CD4-positive, alpha-beta T cell treated with Interleukin-21 for 1 hour (primary cell): ENCODE measurements around the gene NUP85.
"Not testable (repeated sequence)": the region's sequence is repeated elsewhere in the genome, so short reads cannot be mapped to it uniquely, and the experiment has no call there.

Source experiments
- DNase-seq: peaks from one replicate; pipeline ENCODE4 v3.0.0-alpha.2; 2020

NUP85 gene

GRCh38 chr17:75205793-75206163 is 299 bp downstream of the NUP85 start:
- no peak for DNase-seq

- not testable (repeated sequence) for DNase-seq
Measured at GRCh38 chr17:75207050-75207407, 1.6 kb downstream of the NUP85 start.

- DNase-seq = no peak
Measured at GRCh38 chr17:75207760-75208159, 2.3 kb downstream of the NUP85 start.

- DNase-seq = no peak
Measured at GRCh38 chr17:75208161-75208560, 2.7 kb downstream of the NUP85 start.

GRCh38 chr17:75209061-75209460 is 3.6 kb downstream of the NUP85 start:
- DNase-seq = no peak

- no peak for DNase-seq
Measured at GRCh38 chr17:75218131-75218530, 12.7 kb downstream of the NUP85 start.

GRCh38 chr17:75219815-75220214 is 14.3 kb downstream of the NUP85 start:
- DNase-seq = no peak

GRCh38 chr17:75225016-75225415 is 19.5 kb downstream of the NUP85 start:
- DNase-seq = no peak

- DNase-seq = no peak
Measured at GRCh38 chr17:75227729-75228128, 22.2 kb downstream of the NUP85 start.

GRCh38 chr17:75228305-75228704 is 22.8 kb downstream of the NUP85 start:
- no peak for DNase-seq

GRCh38 chr17:75228847-75229246 is 23.4 kb downstream of the NUP85 start:
- no peak for DNase-seq

- DNase-seq = no peak
Measured at GRCh38 chr17:75231071-75231470, 25.6 kb downstream of the NUP85 start.

- DNase-seq = no peak
Measured at GRCh38 chr17:75231741-75232464, 26.4 kb downstream of the NUP85 start.

- no peak for DNase-seq
Measured at GRCh38 chr17:75232786-75233185, 27.3 kb downstream of the NUP85 start.

- DNase-seq = no peak
Measured at GRCh38 chr17:75237100-75238014, 31.9 kb downstream of the NUP85 start.

- no peak for DNase-seq
Measured at GRCh38 chr17:75238020-75238580, 32.6 kb downstream of the NUP85 start.

GRCh38 chr17:75238684-75239191 is 33.3 kb downstream of the NUP85 start:
- DNase-seq = peak; percentile 70

- DNase-seq = no peak
Measured at GRCh38 chr17:75239214-75239613, 33.7 kb downstream of the NUP85 start.

GRCh38 chr17:75239778-75240393 is 34.4 kb downstream of the NUP85 start:
- no peak for DNase-seq

GRCh38 chr17:75240394-75241142 is 35.1 kb downstream of the NUP85 start:
- peak; percentile 37 for DNase-seq

GRCh38 chr17:75241143-75241430 is 35.6 kb downstream of the NUP85 start:
- DNase-seq = no peak

GRCh38 chr17:75241502-75241901 is 36.0 kb downstream of the NUP85 start:
- DNase-seq = no peak

- no peak for DNase-seq
Measured at GRCh38 chr17:75241996-75242460, 36.5 kb downstream of the NUP85 start.
